ENCODE measurements around the gene CPEB2. TPM values are rescaled to one million over a fixed set of nuclear protein-coding genes. Genes with fewer than 3 reads are reported as not detected.

The CPEB2 gene
- total RNA-seq, 8 experiments from 2014 or later: 8.4 to 39.9 (median 14.9) TPM

DNA sequence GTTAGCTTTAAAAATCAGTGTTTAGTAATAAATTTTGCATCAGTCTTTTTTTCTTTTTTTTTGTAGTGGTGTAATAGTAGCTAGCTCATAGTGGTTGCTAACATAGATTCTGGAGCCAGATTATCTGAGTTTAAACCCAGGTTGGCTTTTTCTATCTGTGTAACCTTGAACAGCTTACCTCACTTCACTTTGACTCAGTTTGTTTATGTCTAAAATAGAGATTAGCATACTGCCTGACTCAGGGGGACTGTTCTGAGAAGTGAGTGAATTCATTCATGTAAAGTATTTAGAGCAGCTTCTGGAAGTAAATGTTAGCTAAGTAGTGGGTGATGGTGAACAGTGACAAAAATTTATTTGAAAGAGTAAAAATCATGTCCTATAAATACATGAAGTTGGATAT lies 32.9 kb downstream of the CPEB2 start:
- no peak overlapping the region for H3K27ac ChIP-seq
- peak in 2 of 8 experiments; percentile 54 to 72 for ATAC-seq (replicated peaks in 6 of 8)
- in situ Hi-C loops (cut with MboI; ENCODE audit: low pct_unique_long_range_greater_than_20kb in 2 of 9, low sequenced_read_pairs in 9 of 9, unreplicated experiment in 9 of 9): no loop called here
- no peaks in the 10 kb centered on the region for H3K4me1 ChIP-seq (replicated peaks in 1 of 2)
- H3K4me3 ChIP-seq: no peak overlapping the region

GRCh38 chr4:15037923-15038541 lies 35.8 kb downstream of the CPEB2 start:
- in situ Hi-C loops (cut with MboI; ENCODE audit: low pct_unique_long_range_greater_than_20kb in 2 of 9, low sequenced_read_pairs in 9 of 9, unreplicated experiment in 9 of 9): no loop called here

DNA sequence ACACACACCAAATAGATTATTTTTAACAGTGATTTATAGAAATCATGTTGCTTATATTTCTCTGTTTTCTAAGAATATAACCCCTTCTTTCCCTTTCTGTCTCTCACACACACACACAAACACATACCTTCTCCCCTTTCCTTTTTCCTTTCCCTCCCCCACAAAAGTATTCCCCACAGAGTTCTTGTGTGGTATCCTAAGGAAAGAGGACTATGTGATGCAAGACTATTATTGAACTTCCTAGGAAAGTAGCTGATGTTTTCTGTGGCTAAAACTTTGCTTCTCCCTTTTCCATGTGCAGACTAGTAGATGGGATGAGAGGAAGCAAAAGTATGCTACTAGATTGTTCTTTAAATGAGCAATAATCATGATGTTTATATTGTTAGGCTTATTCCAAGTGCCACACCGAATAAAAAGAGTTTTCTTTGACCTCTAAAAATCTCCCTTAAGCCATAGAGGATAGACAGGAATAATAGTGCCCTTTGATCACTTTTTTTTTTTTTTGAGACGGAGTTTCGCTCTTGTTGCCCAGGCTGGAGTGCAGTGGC lies 38.7 kb downstream of the CPEB2 start:
- 88 to 100% (median 98%) methylated on average over 1 to 3 of the region's 3 CpGs; no CpG with 5 or more reads in 4 of the 10 experiments for WGBS, 10 experiments
- Histone ChIP-seq H3K27ac (no peak overlapping the region), H3K4me1 (replicated peaks in 1 of 2) (no peaks in the 10 kb centered on the region), H3K4me3 (no peak overlapping the region)
- ATAC-seq (replicated peaks in 6 of 8): no peak
- in situ Hi-C loops (cut with MboI; ENCODE audit: low pct_unique_long_range_greater_than_20kb in 2 of 9, low sequenced_read_pairs in 9 of 9, unreplicated experiment in 9 of 9): no loop called here

More at GRCh38 chr4:15037923-15038541, 35.8 kb downstream of the CPEB2 start:
- H3K4me3 ChIP-seq: no peak overlapping the region
- H3K4me1 ChIP-seq (replicated peaks in 1 of 2): no peaks in the 10 kb centered on the region
- H3K27ac ChIP-seq: no peak overlapping the region
- ATAC-seq (replicated peaks in 6 of 8): no peak

DNA sequence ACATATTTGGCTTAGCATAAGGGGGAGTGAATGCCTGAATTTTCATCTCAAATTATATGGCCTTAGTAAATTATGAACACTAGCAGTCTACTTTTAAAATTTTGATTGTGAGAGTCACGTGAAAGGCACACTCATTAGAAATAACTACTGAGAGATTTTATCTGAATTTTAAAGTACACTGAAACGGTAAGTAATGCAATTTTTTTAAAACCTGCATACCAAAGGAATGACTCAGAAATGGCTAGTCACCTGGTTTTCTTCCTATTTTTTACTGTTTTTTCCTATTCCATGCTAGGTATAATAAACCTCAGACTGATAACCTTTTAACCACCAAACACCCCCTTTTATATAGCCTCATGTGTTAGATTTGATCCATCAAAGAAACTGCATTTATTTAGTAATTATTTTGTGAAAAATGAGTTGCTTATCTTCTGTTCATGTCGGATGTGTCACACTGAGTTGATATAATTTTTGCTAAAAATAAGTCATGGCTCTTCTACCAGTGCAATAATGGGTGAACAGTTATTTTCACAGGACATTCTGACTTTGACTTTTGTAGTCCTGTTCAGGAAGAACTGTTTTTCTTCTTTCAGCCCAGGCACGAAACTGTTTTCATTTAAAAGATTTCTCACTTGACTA lies 40.4 kb downstream of the CPEB2 start:
- Histone ChIP-seq H3K4me3 (no peak overlapping the region), H3K27ac (no peak overlapping the region), H3K4me1 (replicated peaks in 1 of 2) (no peaks in the 10 kb centered on the region)
- WGBS, 10 experiments: 61 to 100% (median 89%) methylated on average over 1 to 4 of the region's 4 CpGs
- in situ Hi-C loops (cut with MboI; ENCODE audit: low pct_unique_long_range_greater_than_20kb in 2 of 9, low sequenced_read_pairs in 9 of 9, unreplicated experiment in 9 of 9): no loop called here
- no peak for ATAC-seq (replicated peaks in 6 of 8)

DNA sequence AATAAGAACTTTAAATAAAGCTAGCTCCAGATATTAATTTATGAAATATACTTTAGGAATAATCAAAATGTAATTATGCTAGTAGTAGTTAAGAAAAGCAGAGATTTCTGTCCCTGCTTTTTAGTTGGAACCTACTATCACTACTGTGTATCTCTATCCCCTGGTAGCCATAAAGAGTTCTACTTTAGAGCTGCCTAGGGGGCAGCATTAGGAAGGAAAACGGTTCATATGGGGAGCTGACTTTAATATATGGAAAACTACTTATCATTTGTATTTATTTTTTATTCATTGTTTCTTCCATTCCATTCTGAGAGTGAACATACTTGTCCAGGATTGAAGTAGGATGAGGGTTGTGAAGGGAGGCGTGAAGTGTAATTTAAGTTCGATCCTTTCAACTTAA lies 40.9 kb downstream of the CPEB2 start:
- ATAC-seq (replicated peaks in 6 of 8): no peak
- 62 to 100% (median 85%) methylated on average over 1 to 3 of the region's 3 CpGs for WGBS, 10 experiments
- in situ Hi-C loops (cut with MboI; ENCODE audit: low pct_unique_long_range_greater_than_20kb in 2 of 9, low sequenced_read_pairs in 9 of 9, unreplicated experiment in 9 of 9): no loop called here
- no peak overlapping the region for H3K27ac ChIP-seq
- H3K4me3 ChIP-seq: no peak overlapping the region
- H3K4me1 ChIP-seq (replicated peaks in 1 of 2): no peaks in the 10 kb centered on the region

DNA sequence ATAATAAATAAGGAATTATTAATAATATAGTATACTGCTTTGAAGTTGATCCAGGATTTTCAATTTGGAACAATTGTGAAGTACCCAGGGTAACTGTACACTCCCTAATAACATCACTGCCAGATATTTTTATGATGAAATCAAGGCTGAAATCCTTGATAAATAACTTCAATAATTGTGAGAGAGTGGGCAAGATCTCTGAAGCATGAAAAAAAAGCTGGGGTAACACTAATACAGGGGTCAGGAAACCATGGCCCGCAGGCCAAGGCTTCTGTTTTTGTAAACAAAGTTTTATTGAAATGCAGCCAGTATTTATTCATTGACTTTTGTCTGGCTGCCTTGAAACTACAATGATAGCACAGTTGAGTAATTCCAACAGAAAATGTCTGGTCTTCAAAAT lies 41.6 kb downstream of the CPEB2 start:
- H3K27ac ChIP-seq: no peak overlapping the region

GRCh38 chr4:15054541-15054940 lies 52.3 kb downstream of the CPEB2 start:
- ATAC-seq (replicated peaks in 6 of 8): no peak
- in situ Hi-C loops (cut with MboI; ENCODE audit: low pct_unique_long_range_greater_than_20kb in 2 of 9, low sequenced_read_pairs in 9 of 9, unreplicated experiment in 9 of 9): no loop called here
- WGBS, 10 experiments: 37 to 100% (median 43%) methylated on average over 1 to 2 of the region's 2 CpGs; no CpG with 5 or more reads in 1 of the 10 experiments
- Histone ChIP-seq H3K4me3 (no peak overlapping the region), H3K27ac (no peak overlapping the region), H3K4me1 (replicated peaks in 1 of 2) (no peaks in the 10 kb centered on the region)

More for the DNA sequence above, 41.6 kb downstream of the CPEB2 start:
- 70 to 100% (median 93%) methylated on average over 1 of the region's 1 CpG; no CpG with 5 or more reads in 4 of the 10 experiments for WGBS, 10 experiments
- no peaks in the 10 kb centered on the region for H3K4me1 ChIP-seq (replicated peaks in 1 of 2)
- in situ Hi-C loops (cut with MboI; ENCODE audit: low pct_unique_long_range_greater_than_20kb in 2 of 9, low sequenced_read_pairs in 9 of 9, unreplicated experiment in 9 of 9): no loop called here
- H3K4me3 ChIP-seq: no peak overlapping the region
- no peak for ATAC-seq (replicated peaks in 6 of 8)

- H3K27ac ChIP-seq: no peak overlapping the region
- H3K4me3 ChIP-seq: no peak overlapping the region
- 80 to 100% (median 90%) methylated on average over 1 to 2 of the region's 2 CpGs for WGBS, 10 experiments
- in situ Hi-C loops (cut with MboI; ENCODE audit: low pct_unique_long_range_greater_than_20kb in 2 of 9, low sequenced_read_pairs in 9 of 9, unreplicated experiment in 9 of 9): no loop called here
- no peak for ATAC-seq (replicated peaks in 6 of 8)
- no peaks in the 10 kb centered on the region for H3K4me1 ChIP-seq (replicated peaks in 1 of 2)
Observed at GRCh38 chr4:15060213-15060612, 57.9 kb downstream of the CPEB2 start.

DNA sequence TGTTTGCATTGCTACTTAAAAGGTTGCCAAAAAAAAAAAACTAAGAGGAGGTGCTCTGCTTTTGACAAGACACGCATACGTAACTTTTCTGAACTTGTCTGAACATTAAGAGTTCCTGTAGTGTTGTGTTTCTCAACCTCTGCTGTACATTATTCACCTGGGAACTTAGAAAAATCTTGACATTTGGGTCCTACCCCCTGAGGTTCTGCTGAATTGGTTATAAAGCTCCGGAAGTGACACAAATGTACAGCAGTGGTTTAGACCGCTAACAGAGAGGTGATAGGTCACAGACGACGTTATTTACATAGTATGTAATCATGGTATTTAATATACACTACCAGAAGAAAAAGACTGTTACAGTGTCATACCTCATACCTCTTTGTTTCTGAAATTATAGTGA lies 61.1 kb downstream of the CPEB2 start:
- no peaks in the 10 kb centered on the region for H3K4me1 ChIP-seq (replicated peaks in 1 of 2)
- WGBS, 10 experiments: 70 to 100% (median 93%) methylated on average over 2 to 6 of the region's 6 CpGs
- H3K4me3 ChIP-seq: no peak overlapping the region
- in situ Hi-C loops (cut with MboI; ENCODE audit: low pct_unique_long_range_greater_than_20kb in 2 of 9, low sequenced_read_pairs in 9 of 9, unreplicated experiment in 9 of 9): no loop called here
- ATAC-seq (replicated peaks in 6 of 8): no peak
- no peak overlapping the region for H3K27ac ChIP-seq

DNA sequence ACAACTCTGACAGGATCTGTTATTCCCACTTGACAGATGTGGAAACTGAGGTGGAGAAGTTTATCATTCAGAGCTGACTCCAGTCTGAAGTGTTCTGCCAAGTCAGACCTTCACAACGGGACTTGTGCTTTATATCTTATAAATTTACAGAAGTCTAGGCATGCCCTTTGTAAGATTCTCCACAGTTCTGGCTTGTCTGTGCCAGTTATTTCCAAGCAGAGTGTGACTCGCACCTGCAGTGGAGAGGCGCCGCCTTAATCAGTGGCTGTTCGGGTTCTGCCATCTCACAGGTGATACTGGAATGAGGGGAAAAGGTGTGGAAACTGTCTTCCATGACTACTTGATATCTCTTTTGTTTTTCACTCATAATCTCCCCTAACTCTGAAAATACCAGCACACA lies 63.2 kb downstream of the CPEB2 start:
- no peak for ATAC-seq (replicated peaks in 6 of 8)
- WGBS, 10 experiments: 86 to 100% (median 94%) methylated on average over 1 to 5 of the region's 5 CpGs; no CpG with 5 or more reads in 2 of the 10 experiments
- no peak overlapping the region for H3K4me3 ChIP-seq
- in situ Hi-C loops (cut with MboI; ENCODE audit: low pct_unique_long_range_greater_than_20kb in 2 of 9, low sequenced_read_pairs in 9 of 9, unreplicated experiment in 9 of 9): no loop called here
- no peaks in the 10 kb centered on the region for H3K4me1 ChIP-seq (replicated peaks in 1 of 2)
- H3K27ac ChIP-seq: no peak overlapping the region

DNA sequence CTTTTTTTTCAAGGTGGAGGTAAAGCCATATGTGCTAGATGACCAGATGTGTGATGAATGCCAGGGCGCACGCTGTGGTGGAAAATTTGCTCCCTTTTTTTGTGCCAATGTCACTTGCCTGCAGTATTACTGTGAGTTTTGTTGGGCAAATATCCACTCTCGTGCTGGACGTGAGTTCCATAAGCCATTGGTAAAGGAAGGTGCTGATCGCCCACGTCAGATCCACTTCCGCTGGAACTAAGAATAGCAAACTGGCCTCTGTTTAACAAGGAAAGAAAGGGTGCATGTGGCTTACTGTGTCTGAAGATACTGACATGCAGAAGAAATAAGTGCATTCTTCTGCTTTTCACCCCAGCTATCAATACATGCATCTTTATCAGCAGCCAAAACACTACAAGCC lies 63.9 kb downstream of the CPEB2 start:
- Histone ChIP-seq H3K4me1 (replicated peaks in 1 of 2) (no peaks in the 10 kb centered on the region), H3K4me3 (no peak overlapping the region), H3K27ac (no peak overlapping the region)
- ATAC-seq (replicated peaks in 6 of 8): no peak
- 60 to 100% (median 93%) methylated on average over 1 to 7 of the region's 7 CpGs; no CpG with 5 or more reads in 1 of the 10 experiments for WGBS, 10 experiments
- in situ Hi-C loops (cut with MboI; ENCODE audit: low pct_unique_long_range_greater_than_20kb in 2 of 9, low sequenced_read_pairs in 9 of 9, unreplicated experiment in 9 of 9): no loop called here

GRCh38 chr4:15068298-15068697 lies 66.0 kb downstream of the CPEB2 start:
- no peak overlapping the region for H3K27ac ChIP-seq
- in situ Hi-C loops (cut with MboI; ENCODE audit: low pct_unique_long_range_greater_than_20kb in 2 of 9, low sequenced_read_pairs in 9 of 9, unreplicated experiment in 9 of 9): no loop called here
- no peak overlapping the region for H3K4me3 ChIP-seq
- 88 to 100% (median 92%) methylated on average over 1 of the region's 1 CpG; no CpG with 5 or more reads in 1 of the 10 experiments for WGBS, 10 experiments
- ATAC-seq (replicated peaks in 6 of 8): no peak
- no peaks in the 10 kb centered on the region for H3K4me1 ChIP-seq (replicated peaks in 1 of 2)

DNA sequence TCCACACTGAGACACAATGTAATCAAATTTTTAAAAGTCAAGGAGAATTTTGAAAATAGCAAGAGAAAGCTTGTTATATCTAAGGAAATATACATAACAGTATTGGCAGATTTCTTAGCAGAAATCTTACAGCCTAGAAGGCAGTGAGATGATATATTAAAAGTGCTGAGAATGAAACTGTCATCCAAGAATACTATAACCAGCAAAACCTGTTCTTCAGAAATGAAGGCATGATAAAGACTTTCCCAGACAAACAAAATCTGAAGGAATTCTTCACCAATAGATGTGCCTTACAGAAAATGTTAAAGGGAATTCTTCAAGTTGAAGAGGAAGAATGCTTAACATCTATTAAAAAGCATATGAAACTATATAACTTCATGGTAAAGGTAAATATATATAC lies 73.6 kb downstream of the CPEB2 start:
- no peak for ATAC-seq (replicated peaks in 6 of 8)
- in situ Hi-C loops (cut with MboI; ENCODE audit: low pct_unique_long_range_greater_than_20kb in 2 of 9, low sequenced_read_pairs in 9 of 9, unreplicated experiment in 9 of 9): no loop called here

DNA sequence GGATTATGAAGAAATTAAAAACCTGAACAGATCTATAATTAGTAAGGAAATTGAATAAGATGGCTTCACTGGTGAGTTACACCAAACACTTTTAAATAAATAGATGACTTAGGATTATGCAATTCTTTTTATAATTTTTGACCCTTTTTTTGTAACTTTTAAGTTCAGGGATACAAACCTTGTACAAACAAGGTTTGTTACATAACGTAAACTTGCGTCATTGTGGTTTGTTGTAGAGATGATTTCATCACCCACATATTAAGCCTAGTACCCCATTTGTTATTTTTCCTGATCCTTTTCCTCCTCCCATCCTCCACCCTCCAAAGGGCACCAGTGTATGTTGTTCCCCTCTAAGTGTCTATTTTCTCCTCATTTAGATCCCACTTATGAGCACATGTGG lies 75.7 kb downstream of the CPEB2 start:
- no peak for ATAC-seq (replicated peaks in 6 of 8)
- in situ Hi-C loops (cut with MboI; ENCODE audit: low pct_unique_long_range_greater_than_20kb in 2 of 9, low sequenced_read_pairs in 9 of 9, unreplicated experiment in 9 of 9): no loop called here
- 36 to 100% (median 100%) methylated on average over 1 to 2 of the region's 2 CpGs for WGBS, 10 experiments

More for the DNA sequence above, 73.6 kb downstream of the CPEB2 start:
- no peak overlapping the region for H3K4me3 ChIP-seq
- H3K27ac ChIP-seq: no peak overlapping the region
- no peaks in the 10 kb centered on the region for H3K4me1 ChIP-seq (replicated peaks in 1 of 2)

More for the DNA sequence above, 75.7 kb downstream of the CPEB2 start:
- no peak overlapping the region for H3K4me3 ChIP-seq
- H3K4me1 ChIP-seq (replicated peaks in 1 of 2): no peaks in the 10 kb centered on the region
- no peak overlapping the region for H3K27ac ChIP-seq
